Suprapubic skin (tissue), 4 donors: Measurements from ENCODE around the gene SIAH3. TPM values are rescaled to one million over a fixed set of nuclear protein-coding genes. Genes with fewer than 3 reads are reported as not detected.

Experiments used
- DNase-seq, 2 donors: peaks; one replicate each; pipeline ENCODE4 v3.0.0-alpha.2; 2019; ENCODE audit warnings: low spot score in 2 of 2
- H3K27ac ChIP-seq: fragments of 200-600 bp; sonication (generic); one replicate; pipeline ENCODE4 v1.5.1; 2019
- H3K27me3 ChIP-seq: fragments of 200-600 bp; sonication (generic); one replicate; pipeline ENCODE4 v1.5.1; 2019
- H3K36me3 ChIP-seq: fragments of 200-600 bp; sonication (generic); one replicate; pipeline ENCODE4 v1.5.1; 2019
- H3K4me1 ChIP-seq: fragments of 200-600 bp; sonication (generic); one replicate; pipeline ENCODE4 v1.5.1; 2019
- H3K4me3 ChIP-seq: fragments of 200-600 bp; sonication (generic); one replicate; pipeline ENCODE4 v1.5.1; 2019; ENCODE audit warnings: mild to moderate bottlenecking
- H3K9me3 ChIP-seq: fragments of 200-600 bp; sonication (generic); one replicate; pipeline ENCODE4 v1.5.1; 2019
- EP300 ChIP-seq: sonication (generic); formaldehyde crosslinking; IDR thresholded peaks from one replicate; pipeline ENCODE4 v1.6.1; 2017; ENCODE audit warnings: antibody characterized with exemption
- POLR2A ChIP-seq, 2 donors: fragments of 450-650 bp; IDR thresholded peaks; one replicate each; pipeline ENCODE4 v1.6.1; 2017; ENCODE audit warnings: antibody characterized with exemption in 2 of 2, mild to moderate bottlenecking in 2 of 2, moderate library complexity in 2 of 2
- POLR2AphosphoS5 ChIP-seq, 3 donors: sonication (generic); formaldehyde crosslinking; IDR thresholded peaks; one replicate each; pipeline ENCODE4 v1.6.1; 2017; ENCODE audit warnings: antibody characterized with exemption in 3 of 3
- WGBS: methylation state at CpG from one replicate; pipeline ENCODE4 v1.1.5; 2018; 5-methylcytosine and 5-hydroxymethylcytosine counted together
- total RNA-seq, 4 donors: library from RNA; depleted of rRNA; stranded (reverse); fragments of >200 nt; gene quantifications; one replicate each; pipeline ENCODE4 v1.1.0, GENCODE V29; 2016
- TF ChIP-seq, protein P1 (sequence below), 2 donors: fragments of 200-600 bp in 1 of 2; fragments of 450-650 bp in 1 of 2; sonication (generic) in 1 of 2; IDR thresholded peaks; one replicate each; pipeline ENCODE4 v1.5.1; 2016 to 2019; ENCODE audit warnings: antibody characterized with exemption in 2 of 2, mild to moderate bottlenecking in 1 of 2, moderate library complexity in 1 of 2

SIAH3 gene
- total RNA-seq, 4 donors from 2014 or later: 0.10 to 0.38 TPM; not detected in 2

GRCh38 chr13:45892513-45892912 is 41.0 kb upstream of the SIAH3 start:
- H3K27me3 ChIP-seq: peaks cover 4% of the 10 kb centered on the region
- no peak overlapping the region for H3K27ac ChIP-seq
- no peak for TF ChIP-seq EP300
- no peak for DNase-seq
- no peaks in the 10 kb centered on the region for H3K4me1 ChIP-seq
- no peak overlapping the region for H3K4me3 ChIP-seq
- no peaks in the 10 kb centered on the region for H3K36me3 ChIP-seq
- H3K9me3 ChIP-seq: no peaks in the 10 kb centered on the region

DNA sequence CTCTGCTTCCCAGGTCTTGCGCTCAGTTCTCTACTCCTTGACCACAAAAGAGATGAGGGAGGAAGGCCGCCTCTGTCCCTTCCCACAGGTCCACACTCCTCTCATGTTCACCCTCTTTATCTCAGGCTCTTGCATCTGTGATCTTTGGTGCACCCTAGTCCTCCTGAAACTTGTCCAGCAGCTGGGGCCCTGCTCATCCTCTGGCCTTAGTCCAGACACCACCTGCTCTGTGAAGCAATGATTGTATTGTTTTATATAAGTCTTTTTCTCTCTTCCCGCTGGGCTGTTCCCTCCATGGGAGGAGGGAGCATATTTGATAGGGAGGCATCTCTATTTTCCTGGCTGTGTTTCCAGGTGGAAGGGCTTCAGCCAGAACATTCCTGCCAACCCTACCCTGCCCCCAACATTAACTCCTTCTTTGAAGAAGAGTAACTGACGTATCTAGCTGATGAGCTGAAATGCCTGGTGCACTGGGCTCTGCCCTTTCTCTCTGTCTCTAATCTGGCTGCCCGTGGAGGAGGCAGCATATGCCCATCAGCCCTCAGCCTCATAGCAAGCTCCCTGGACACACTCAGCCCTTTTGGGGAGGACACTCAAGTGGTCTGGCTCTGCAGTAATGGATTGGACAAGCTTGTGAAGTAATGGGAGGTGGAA is 38.2 kb upstream of the SIAH3 start:
- H3K36me3 ChIP-seq: no peaks in the 10 kb centered on the region
- H3K27ac ChIP-seq: no peak overlapping the region
- H3K27me3 ChIP-seq: no peaks in the 10 kb centered on the region
- DNase-seq: no peak
- TF ChIP-seq, protein P1, sequence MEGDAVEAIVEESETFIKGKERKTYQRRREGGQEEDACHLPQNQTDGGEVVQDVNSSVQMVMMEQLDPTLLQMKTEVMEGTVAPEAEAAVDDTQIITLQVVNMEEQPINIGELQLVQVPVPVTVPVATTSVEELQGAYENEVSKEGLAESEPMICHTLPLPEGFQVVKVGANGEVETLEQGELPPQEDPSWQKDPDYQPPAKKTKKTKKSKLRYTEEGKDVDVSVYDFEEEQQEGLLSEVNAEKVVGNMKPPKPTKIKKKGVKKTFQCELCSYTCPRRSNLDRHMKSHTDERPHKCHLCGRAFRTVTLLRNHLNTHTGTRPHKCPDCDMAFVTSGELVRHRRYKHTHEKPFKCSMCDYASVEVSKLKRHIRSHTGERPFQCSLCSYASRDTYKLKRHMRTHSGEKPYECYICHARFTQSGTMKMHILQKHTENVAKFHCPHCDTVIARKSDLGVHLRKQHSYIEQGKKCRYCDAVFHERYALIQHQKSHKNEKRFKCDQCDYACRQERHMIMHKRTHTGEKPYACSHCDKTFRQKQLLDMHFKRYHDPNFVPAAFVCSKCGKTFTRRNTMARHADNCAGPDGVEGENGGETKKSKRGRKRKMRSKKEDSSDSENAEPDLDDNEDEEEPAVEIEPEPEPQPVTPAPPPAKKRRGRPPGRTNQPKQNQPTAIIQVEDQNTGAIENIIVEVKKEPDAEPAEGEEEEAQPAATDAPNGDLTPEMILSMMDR (IDR thresholded peaks at IDR 0.05): no peak
- TF ChIP-seq POLR2AphosphoS5 (IDR thresholded peaks at IDR 0.05): no peak
- TF ChIP-seq POLR2A (IDR thresholded peaks at IDR 0.05): no peak
- no peak for TF ChIP-seq EP300
- no peaks in the 10 kb centered on the region for H3K4me1 ChIP-seq
- no peaks in the 10 kb centered on the region for H3K9me3 ChIP-seq
- WGBS: 83% methylated on average over 5 of the region's 5 CpGs
- no peak overlapping the region for H3K4me3 ChIP-seq

- H3K4me1 ChIP-seq: no peaks in the 10 kb centered on the region
- TF ChIP-seq EP300 (no peak), POLR2AphosphoS5 (IDR thresholded peaks at IDR 0.05) (no peak), POLR2A (IDR thresholded peaks at IDR 0.05) (no peak)
- TF ChIP-seq, protein P1 (IDR thresholded peaks at IDR 0.05): no peak
- 70% methylated on average over 7 of the region's 7 CpGs for WGBS
- H3K27me3 ChIP-seq: no peaks in the 10 kb centered on the region
- no peak for DNase-seq
- no peaks in the 10 kb centered on the region for H3K9me3 ChIP-seq
- no peak overlapping the region for H3K27ac ChIP-seq
- no peaks in the 10 kb centered on the region for H3K36me3 ChIP-seq
- no peak overlapping the region for H3K4me3 ChIP-seq
These were observed 34.9 kb upstream of the SIAH3 start for GRCh38 chr13:45886466-45886865.

- H3K27me3 ChIP-seq: no peaks in the 10 kb centered on the region
- H3K4me1 ChIP-seq: no peaks in the 10 kb centered on the region
- no peaks in the 10 kb centered on the region for H3K9me3 ChIP-seq
- WGBS: 94% methylated on average over 5 of the region's 5 CpGs
- no peak overlapping the region for H3K4me3 ChIP-seq
- H3K36me3 ChIP-seq: no peaks in the 10 kb centered on the region
- TF ChIP-seq, protein P1 (IDR thresholded peaks at IDR 0.05): no peak
- TF ChIP-seq EP300: no peak
- no peak for DNase-seq
- H3K27ac ChIP-seq: no peak overlapping the region
These were observed 33.6 kb upstream of the SIAH3 start for GRCh38 chr13:45885194-45885593.

DNA sequence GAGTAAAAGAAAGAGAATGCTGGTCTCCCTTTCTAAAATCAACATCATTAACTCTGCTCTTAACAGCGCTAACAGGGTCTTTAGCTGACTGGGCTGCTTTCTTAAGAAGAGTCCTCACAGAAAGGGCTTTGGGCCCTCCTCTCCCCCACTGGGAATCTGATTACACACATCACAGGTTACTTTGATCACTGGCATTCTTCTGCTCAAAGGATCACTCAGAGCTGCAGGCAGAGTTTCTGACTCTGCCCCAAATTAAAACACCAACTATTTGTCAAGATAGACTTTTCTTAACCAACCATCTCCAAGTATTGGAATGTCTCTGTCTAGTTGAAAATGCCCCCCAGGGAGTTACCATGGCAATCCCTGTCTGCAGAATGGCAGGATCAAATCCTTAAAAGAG is 31.1 kb upstream of the SIAH3 start:
- Histone ChIP-seq H3K4me3 (no peak overlapping the region), H3K9me3 (no peaks in the 10 kb centered on the region), H3K36me3 (no peaks in the 10 kb centered on the region), H3K27me3 (peaks cover 3% of the 10 kb centered on the region), H3K27ac (no peak overlapping the region), H3K4me1 (peaks cover 8% of the 10 kb centered on the region)
- no peak for DNase-seq
- TF ChIP-seq POLR2A (IDR thresholded peaks at IDR 0.05): no peak
- TF ChIP-seq EP300: no peak
- TF ChIP-seq POLR2AphosphoS5 (IDR thresholded peaks at IDR 0.05): no peak
- TF ChIP-seq, protein P1 (IDR thresholded peaks at IDR 0.05): no peak
- 74% methylated on average over 1 of the region's 1 CpG for WGBS

- H3K4me3 ChIP-seq: no peak overlapping the region
- H3K36me3 ChIP-seq: no peaks in the 10 kb centered on the region
- peaks cover 3% of the 10 kb centered on the region for H3K27me3 ChIP-seq
- no peaks in the 10 kb centered on the region for H3K9me3 ChIP-seq
- TF ChIP-seq EP300 (no peak), POLR2AphosphoS5 (IDR thresholded peaks at IDR 0.05) (no peak), POLR2A (IDR thresholded peaks at IDR 0.05) (no peak)
- TF ChIP-seq, protein P1 (IDR thresholded peaks at IDR 0.05): no peak
- DNase-seq: no peak
- H3K4me1 ChIP-seq: peaks cover 8% of the 10 kb centered on the region
- 67% methylated on average over 2 of the region's 2 CpGs for WGBS
- H3K27ac ChIP-seq: no peak overlapping the region
These were observed 29.8 kb upstream of the SIAH3 start for GRCh38 chr13:45881353-45881752.
